Astrocyte of the cerebellum (primary cell): ENCODE measurements around the gene CARD11.

ENCODE experiments used
- DNase-seq: peaks from one replicate; pipeline ENCODE4 v3.0.0-alpha.2; 2011; ENCODE audit warnings: low read depth
- H3K4me3 ChIP-seq: 2 replicates; pipeline ENCODE4 v1.5.1; 2011; ENCODE audit warnings: mild to moderate bottlenecking, low read depth, low read length, moderate library complexity
- CTCF ChIP-seq: IDR thresholded peaks from 2 replicates; pipeline ENCODE4 v1.5.1; 2012; ENCODE audit warnings: low read length, low read depth, moderate library complexity, mild to moderate bottlenecking; ENCODE audit errors: missing control alignments
- in situ Hi-C: cut with HindIII; loops from 2 replicates; pipeline ENCODE4 v1.10.0; 2017; ENCODE audit warnings: low sequenced_read_pairs

The CARD11 gene

GRCh38 chr7:2882111-2882510 lies 161.6 kb downstream of the CARD11 start:
- in situ Hi-C loops: no loop called here
- no peak for TF ChIP-seq CTCF
- no peak overlapping the region for H3K4me3 ChIP-seq
- DNase-seq: no peak

GRCh38 chr7:2880874-2881533 lies 162.7 kb downstream of the CARD11 start:
- no peak for TF ChIP-seq CTCF

GRCh38 chr7:2880051-2880450 lies 163.6 kb downstream of the CARD11 start:
- no peak for DNase-seq
- H3K4me3 ChIP-seq: no peak overlapping the region
- in situ Hi-C loops: no loop called here
- TF ChIP-seq CTCF: no peak

More at GRCh38 chr7:2880874-2881533, 162.7 kb downstream of the CARD11 start:
- no peak overlapping the region for H3K4me3 ChIP-seq
- DNase-seq: no peak
- in situ Hi-C loops: no loop called here

- DNase-seq: no peak
- H3K4me3 ChIP-seq: no peak overlapping the region
- no peak for TF ChIP-seq CTCF
- in situ Hi-C loops: no loop called here
Observed at GRCh38 chr7:2879354-2879753, 164.3 kb downstream of the CARD11 start.

- DNase-seq: no peak
- in situ Hi-C loops: no loop called here
- H3K4me3 ChIP-seq: no peak overlapping the region
- TF ChIP-seq CTCF: no peak
Observed at GRCh38 chr7:2878306-2878705, 165.4 kb downstream of the CARD11 start.

GRCh38 chr7:2876031-2876731 lies 167.5 kb downstream of the CARD11 start:
- DNase-seq: no peak
- in situ Hi-C loops: no loop called here
- no peak for TF ChIP-seq CTCF
- H3K4me3 ChIP-seq: no peak overlapping the region
